GM21447 (cell line): ENCODE data around the gene CHN1.

Experiments
- ATAC-seq: cut with Tn5 transposase; IDR thresholded peaks from one replicate; pipeline ENCODE4 v1.9.1; 2021; ENCODE audit not compliant: unreplicated experiment

The CHN1 gene

DNA sequence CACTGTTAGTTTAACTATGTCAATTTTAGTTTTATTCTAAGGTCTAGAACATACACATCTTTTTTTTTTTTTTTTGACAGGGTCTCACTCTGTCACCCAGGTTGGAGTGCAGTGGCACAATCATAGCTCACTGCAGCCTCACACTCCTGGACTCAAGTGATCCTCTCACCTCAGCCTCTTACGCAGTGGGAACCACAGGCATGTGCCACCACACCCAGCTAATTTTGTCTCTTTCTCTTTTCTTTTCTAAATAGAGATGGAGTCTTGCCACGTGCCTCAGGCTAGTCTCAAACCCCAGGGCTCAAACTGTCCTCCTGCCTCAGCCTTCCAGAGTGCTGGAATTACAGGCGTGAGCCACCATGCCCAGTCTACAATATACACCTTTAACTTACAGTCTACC lies 171.4 kb downstream of the CHN1 start:
- no peak for ATAC-seq

DNA sequence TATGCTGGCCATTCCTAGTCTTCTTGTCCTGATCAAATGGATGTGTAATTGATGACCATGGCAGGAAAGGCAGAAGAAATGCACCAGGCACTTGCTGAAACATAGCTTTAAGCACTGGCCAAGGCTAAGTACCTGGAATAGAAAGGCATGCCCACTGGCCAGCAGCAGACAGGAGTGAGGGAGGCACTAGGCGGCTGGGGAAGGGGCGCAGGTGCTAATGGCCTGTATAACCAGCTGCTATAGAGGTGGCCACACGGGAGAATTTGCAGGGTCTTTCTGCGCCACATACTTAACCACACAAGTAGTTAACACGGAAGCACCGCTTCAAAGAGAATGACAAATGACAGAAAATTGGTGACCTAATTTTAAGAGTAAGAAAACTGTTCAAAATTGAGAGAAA lies 174.6 kb downstream of the CHN1 start:
- no peak for ATAC-seq

DNA sequence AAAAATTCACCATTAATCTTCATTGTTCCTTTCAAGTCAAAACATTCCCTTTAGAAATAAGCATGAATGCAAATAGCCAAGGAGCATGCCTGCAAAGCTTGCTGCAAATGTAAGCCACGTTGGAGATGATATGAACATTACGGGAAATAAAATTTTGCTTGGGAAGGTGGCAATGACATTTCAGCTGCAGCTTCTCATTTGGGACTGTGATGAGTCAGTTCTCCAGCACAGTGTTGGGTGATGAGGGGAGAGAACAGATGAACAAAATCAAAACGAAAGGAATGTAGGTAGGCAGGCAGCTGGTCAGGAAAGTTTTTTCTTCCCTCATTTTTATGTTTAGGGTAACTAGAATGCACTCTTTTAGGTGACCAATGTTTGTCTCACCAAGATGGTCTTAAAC lies 175.6 kb downstream of the CHN1 start:
- ATAC-seq: no peak

DNA sequence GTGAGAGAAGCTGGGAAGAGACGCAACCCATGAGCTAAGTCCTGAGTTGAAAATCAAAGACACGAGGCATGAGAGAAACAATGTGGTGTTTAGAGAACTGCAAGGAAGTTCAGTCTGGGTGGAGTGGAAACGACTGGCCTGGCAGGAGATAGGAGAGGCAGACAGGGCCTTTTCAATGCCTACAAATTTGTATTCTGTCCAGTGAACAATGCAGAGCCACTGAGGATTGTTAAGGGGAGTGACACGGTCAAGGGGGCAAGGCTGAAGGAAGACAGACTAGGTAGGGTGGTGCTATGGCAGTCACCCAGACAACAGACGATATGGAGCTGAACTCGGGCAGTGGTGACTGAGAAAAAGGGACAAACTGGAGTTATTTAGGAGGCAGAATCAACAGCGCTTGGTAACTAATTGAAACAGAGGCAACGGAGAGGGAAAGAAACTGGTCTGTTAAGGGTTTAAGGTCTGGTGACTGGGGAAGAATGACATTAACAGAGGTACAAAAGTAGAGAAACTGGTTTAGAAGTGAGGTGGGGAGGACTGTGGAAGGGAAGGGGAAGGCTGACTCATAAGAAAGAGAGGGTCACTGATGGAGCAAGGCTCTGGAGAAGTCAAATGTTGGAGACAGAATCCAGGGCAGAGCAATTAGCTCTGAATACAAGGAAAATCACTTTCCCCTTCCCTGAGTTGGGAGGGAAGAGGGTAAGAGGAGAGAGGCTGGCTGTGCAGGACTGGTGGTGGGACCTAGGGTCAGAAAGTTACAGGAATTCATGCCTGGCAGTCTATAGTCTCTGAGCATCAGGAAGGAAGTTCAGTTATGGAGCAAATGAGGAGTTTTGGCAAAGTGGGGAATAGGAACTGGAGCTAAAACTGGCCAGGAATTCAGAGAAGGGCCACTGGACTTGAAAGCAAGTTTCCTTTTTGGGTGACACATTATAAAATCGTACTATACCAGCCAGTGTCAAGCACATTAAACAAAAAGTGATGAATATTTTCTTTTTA lies 177.5 kb downstream of the CHN1 start:
- ATAC-seq: no peak

DNA sequence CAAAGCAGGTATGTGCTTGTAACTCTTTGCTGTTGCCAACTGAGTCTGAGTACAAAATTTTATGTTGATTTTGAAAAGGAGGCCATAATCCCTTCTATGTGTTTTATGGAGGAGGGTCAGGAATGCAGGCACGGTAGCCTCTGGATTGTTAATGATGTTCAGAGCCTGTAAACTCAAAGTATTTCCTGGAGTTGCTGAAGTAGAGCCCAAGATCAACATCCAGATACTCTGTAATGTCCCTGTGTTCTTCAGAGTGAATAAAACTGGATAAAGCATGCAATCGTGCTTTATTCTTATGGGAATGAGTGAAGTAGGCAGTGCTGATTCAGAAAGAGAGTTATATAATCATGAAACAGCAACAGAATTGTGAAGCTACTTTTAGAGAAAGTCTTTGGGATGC lies 179.1 kb downstream of the CHN1 start:
- ATAC-seq: no peak

DNA sequence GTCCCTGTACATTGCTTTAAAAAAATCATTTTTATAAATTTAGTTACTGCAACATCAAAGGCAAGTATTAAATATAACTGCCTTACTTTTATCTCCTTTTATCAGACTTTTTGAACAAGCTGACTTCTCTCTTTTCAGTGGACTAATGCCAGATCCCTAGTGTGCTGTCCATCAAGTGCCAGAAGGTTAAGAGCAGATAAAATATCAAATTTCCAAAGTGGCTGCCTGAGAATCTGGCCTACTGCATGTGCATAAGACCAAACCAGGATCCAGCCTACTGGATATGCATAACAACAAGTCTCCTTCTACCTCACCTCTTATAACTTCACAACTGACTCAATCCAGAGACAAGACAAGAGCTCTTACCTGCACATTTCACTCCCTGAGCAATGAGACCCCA lies 181.1 kb downstream of the CHN1 start:
- no peak for ATAC-seq

DNA sequence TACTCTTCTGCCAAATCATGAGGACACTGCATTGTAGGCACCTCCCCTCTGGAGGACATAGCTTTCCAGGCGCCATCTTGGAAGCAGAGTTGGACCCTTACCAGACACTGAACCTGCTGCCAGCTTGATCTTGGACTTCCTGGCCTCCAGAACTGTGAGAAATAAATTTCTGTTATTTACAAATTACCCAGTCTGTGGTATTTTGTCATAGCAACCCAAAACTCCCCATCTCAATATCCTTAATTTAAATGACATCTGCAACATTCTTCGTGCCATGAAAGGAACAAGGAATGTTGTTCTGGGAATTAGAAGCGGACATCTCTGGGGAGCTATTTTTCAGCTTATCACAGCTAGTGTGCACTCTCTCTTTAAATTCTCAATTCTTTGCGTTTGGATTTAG lies 183.6 kb downstream of the CHN1 start:
- ATAC-seq: no peak

DNA sequence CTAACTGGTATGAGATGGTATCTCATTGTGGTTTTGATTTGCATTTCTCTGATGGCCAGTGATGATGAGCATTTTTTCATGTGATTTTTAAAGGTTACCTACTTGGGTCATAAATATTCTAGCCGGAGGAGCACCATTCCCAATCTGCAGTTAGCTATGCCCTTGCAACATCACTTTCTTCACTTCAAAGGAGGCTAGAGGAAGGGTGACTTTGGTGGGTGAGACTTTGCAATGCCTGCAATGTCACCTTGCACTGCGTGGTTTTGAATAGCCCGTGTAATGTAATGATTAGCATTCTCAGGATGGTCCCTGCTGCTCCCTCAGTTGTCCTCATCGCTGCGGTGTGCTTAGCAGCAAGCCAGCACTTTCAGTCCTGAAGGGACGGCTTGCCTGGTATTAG lies 184.8 kb downstream of the CHN1 start:
- no peak for ATAC-seq

DNA sequence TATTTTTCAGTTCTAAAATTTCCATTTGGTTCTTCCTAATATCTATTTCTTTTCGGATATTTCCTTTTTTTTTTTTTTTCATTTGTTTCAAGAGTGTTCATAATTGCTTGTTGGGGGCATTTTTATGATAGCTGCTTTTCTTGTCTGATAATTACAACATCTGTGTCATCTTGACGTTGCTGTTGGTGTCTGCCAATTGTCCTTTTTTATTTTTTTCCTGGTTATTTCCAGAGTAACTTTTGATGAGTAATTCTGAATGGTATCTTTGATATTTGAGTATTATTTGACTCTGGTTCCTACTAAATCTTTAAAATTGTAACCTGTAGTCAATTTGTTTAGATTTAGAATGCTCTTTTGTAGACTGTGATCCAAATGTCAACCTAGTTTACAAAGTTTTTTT lies 189.7 kb downstream of the CHN1 start:
- ATAC-seq: no peak

DNA sequence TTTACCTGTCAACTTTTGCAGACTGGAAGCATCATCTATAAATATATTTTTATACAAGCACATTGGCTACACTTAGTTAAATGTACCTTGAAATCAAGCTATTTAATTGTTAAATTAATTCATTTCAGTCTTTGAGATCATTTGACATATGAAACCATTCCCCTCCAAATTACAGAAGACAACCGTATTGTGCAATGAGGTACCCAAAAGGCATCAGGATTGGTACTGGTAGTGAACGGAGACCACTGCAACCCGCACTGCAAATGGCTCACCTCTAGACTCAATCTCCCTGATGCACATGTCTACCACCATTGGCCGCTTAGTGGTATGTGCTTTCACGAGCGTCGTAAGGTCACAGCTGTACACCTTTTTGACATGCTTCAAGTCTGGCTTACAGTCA lies 193.1 kb downstream of the CHN1 start:
- no peak for ATAC-seq

DNA sequence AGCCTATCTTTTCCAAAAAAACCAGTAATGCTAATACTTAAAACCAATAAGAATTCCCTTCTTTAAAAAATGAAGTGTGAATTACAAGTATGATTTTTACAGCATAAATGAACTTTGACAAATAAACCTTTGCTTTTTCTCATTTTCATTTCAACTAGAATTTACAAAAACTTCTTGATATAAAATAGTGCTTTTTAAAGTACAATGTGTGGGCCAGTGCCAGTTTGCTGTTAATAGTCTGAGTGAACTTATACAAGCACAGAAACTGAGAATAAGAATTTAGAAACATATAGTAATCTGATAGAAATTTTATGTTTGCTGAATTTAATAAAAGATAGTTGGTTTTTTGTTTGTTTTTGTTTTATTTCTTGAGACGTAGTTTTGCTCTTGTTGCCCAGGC lies 197.2 kb downstream of the CHN1 start:
- ATAC-seq: no peak

DNA sequence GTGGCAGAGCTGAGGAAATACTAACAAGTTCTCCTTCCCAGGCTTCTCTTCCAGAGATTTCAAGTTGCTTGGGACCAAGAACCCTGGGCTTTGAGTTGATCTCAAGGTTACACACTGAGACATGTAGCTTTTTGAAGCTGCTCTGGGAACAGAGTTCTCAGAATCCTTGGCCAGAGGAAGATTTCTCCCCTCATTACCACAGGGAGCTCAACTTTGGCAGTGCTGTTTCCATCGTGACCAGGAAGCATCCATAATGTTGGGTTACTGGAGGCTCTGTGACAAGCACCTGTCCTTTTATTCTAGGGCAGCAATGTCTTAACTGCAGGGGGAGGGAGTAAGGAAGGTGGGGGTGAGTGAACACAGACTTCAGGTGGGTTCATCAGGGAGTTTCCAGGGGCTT lies 199.4 kb downstream of the CHN1 start:
- ATAC-seq: no peak

DNA sequence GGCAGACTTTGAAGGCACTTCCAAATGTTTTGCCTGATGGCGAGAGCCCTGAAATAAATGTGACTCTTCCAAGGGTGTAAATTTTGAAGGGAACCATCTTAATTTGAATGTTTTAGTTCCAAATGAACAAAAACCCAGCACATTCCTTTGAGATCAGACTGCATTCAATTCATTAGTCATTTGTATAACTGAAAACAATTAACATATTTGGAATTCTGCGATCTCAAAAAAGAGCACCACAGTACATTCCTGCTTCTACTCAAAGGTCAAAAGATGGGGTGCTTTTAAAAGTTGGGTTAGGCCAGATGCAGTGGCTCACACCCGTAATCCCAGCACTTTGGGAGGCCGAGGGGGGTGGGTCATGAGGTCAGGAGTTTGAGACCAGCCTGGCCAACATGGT lies 202.7 kb downstream of the CHN1 start:
- ATAC-seq: no peak

DNA sequence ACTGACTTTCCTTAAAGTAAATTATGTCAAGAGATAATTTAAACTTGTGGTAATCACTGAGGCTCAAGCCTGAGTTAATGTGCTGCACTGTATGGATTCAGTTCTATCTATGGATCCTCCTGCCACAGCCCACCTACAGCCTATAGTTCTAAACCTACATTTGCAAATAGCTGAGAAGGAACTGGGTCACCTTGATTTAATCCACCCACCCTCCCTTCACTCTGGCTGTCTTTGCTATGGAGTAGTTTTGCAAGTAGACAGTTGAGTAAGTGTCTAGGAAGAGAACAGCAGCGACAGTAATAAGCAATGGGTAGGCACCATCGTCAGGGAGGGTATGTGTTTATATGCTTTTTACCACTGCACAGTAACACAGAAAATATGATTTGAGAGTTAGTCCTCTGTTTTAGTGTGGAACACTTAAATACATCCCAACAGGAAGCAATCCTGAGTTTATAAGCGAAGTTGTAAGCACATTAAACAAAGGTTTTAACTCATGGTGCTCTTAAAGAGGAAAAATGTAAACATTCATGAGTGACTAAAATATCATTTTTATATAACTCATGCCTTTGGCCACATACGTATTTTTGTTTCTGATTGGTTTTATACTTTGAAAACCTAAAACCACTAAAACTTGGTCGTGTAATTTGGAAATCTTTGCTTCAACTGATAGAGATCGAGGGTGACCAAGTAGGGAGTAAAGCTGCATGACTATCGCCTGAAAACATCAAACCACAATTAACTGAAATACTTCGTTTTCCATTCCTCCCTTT lies 204.6 kb downstream of the CHN1 start:
- no peak for ATAC-seq

DNA sequence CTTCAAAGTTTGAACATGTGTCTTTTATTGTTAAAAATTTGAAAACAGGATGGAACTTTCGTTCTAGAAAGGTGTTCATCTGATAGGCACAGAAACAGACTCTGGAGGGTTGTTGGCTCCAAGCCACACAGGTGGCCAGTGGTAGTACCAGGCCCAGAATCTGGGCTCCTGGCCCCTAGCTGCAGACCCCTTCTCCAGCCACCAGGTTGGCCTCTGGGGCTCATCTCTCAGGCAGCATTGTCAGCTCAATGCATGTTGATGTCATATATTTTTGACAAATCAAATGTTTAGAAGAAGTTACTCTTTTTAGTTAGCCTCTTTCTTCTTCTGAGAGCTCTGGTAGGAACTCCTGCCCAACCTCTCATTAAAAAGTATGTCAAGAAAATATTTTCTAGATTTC lies 206.4 kb downstream of the CHN1 start:
- ATAC-seq: no peak

DNA sequence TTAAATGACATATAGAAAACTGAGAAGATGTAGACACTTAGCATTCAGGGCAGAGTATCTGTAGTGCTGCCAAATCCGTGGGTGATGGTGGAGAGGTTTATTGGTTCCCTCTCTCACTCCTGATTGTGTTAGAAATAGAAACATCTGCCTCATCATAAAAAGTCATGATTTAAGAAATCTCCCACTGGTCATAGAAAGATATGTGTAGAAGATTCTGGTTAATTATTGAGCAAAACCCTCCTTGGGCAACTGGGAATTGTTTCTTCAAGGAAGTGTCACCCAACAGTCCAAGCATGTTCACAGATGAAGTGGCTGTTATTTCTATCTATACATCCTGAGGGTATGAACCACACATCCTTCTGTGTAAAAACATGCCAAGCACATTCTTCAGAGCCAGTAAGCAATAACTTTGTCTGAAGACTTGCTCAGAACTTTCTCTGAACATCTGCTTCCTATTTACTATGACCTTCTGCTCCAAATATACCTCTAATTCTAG lies 207.4 kb downstream of the CHN1 start:
- no peak for ATAC-seq

DNA sequence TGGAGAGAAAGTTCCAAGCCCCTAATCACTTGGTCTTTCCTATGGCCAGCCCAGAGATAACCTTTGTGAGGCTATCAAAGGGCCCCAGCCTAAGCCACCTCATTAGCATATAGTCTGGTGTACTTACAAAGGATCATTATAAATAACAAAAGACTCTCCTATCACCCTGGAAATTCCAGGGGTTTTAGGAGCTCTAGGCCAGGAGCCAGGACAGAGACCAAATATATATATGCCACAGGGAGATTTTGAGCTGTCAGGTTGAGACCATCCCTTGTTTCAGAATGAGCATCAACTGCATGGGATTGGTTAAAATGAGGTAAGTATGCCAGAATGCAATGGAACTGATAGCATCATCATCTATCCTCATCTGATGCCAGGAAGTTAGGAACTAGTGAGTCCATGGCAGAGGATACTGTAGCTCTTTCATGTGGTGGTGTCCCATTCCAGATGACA lies 208.8 kb downstream of the CHN1 start:
- no peak for ATAC-seq

DNA sequence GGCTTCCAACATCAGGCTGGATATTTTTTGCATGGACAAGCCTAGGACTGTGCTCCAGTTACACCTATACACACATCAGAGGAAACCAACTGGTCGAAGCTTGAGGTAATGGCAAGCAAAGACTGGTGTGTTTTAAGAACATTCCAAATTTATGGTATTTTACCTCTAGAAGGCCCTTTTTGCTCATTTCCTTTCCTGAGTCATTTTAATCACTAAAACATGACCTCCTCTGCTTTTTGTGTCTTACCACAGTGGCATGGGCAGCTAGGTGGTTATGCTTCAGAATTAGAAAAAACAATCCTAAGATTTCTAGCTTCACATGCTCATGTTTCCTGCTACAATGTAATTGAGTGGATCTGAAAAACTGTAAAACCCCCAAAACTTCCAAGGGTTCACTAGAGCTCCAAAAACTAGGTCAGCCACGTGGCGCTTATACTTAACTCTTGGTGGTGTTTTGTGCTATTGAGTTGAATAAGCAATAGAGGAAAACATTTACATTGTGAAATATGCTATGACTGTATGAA lies 210.3 kb downstream of the CHN1 start:
- no peak for ATAC-seq

DNA sequence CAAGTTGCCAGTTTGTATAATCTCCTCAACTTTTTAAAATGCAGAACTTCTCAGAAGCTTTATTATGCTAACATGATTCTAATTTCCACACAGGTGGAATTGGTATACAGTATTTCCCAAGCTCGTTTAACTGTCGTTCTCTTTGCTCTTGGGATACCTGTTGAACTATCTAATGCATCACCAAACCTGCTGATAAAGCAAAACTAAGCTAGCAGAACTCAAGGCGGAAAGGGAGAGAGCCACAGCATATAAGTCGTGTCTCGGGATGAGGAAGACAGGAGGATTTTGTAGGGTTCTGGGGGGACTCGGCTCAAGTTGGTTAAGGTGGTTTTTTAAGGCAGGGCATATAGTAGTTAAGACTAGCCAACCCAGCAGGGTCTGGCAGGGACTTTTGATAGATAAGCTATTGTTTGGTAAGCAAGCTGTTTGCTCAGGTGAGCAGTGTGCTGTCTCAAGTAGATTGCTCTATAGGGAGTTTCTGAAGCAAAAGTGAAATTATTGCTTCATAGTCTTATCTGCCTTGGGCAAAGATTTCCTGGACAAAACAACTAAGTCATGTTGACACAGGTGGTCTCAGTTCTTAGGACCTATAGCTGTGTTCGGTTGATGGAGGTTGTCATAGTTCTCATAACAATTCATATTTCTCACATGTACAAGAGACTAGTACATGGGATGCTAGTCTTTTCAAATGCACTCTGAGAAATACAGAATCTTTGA lies 212.7 kb downstream of the CHN1 start:
- ATAC-seq: no peak

DNA sequence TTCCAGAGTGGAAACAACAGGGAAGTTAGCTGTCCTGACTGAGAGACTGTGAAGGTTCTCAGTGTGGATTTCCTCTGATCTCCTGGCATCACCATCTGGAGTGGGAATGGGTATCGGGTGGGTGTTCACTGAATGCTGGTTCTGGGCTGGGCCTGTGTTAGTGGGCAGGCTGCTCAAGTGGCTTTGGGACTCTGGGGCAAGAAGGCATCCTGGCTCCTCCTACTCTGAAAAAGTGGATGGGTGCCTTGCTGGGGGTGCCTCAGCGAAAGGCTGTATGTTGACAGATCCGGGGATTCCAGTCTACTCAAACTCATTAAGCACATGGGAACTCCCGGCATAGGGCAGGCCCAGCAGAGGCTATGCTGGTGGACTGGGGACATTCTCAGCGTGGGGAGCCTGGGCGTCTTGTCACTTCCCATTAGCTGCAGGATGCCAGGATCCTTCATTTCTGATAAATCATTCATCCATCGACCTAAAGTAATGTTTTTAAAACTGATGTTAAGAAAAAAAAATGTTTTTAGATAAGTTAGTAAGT lies 213.4 kb downstream of the CHN1 start:
- ATAC-seq: no peak

DNA sequence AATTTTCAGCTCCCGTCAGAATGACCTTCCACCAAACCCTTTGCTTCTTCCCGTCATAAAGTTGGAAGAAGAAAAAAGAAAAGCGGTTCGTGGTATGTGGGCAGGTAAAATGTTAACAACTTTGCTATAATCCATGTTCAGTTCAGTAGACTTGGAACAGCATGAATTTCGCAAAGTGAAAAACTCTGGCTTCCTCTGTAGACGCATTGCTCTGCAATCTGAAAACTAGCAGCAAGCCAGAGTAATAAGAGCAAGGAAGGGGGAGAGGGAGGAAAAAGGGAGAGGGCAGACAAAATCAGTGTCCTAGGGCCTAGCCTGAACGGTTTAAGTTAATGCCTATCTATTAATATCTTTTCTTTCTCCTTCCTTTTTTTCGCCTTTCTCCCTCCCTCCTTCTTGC lies 214.2 kb downstream of the CHN1 start:
- ATAC-seq: no peak
